ES-I3 (cell line): ENCODE results near the gene AMIGO2.

Experiments used
- H3K36me3 ChIP-seq: 2 replicates; pipeline ENCODE4 v1.6.1; 2013; ENCODE audit warnings: mild to moderate bottlenecking, low read length, control low read depth, moderate library complexity; ENCODE audit not compliant: insufficient read depth
- H3K4me1 ChIP-seq: 2 replicates; pipeline ENCODE4 v1.6.1; 2013; ENCODE audit warnings: mild to moderate bottlenecking, control low read depth, low read length; ENCODE audit not compliant: insufficient read depth
- H3K9ac ChIP-seq: 2 replicates; pipeline ENCODE4 v1.6.1; 2013; ENCODE audit warnings: low read depth, mild to moderate bottlenecking, low read length, moderate library complexity
- H3K9me3 ChIP-seq: 2 replicates; pipeline ENCODE4 v1.6.1; 2013; ENCODE audit warnings: mild to moderate bottlenecking, low read length, moderate library complexity; ENCODE audit not compliant: control insufficient read depth, insufficient read depth

The AMIGO2 gene

DNA sequence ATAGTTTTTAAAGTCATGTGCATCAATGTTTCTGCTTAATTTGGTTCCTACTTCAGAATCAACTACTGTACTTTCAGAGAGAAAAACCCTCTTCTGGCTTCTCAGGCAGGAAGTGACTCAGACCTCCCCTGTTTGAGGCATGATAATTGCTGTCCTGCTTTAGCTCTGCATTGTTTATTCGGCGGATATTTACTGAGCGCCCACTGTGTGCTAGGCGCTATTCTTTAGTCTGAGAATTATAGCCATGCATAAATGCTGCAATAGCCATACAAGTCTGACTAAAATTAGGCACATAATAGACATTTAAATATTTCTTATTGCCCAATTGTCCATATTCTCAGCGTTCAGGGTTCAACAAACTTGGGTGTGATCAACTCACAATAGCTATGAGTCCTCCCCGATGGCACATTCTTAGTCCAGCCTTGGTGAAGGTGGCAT is 6.1 kb upstream of the AMIGO2 start:
- H3K9me3 ChIP-seq: no peaks in the 10 kb centered on the region
- H3K9ac ChIP-seq: no peak overlapping the region
- peaks cover 35% of the 10 kb centered on the region for H3K4me1 ChIP-seq
- no peaks in the 10 kb centered on the region for H3K36me3 ChIP-seq

DNA sequence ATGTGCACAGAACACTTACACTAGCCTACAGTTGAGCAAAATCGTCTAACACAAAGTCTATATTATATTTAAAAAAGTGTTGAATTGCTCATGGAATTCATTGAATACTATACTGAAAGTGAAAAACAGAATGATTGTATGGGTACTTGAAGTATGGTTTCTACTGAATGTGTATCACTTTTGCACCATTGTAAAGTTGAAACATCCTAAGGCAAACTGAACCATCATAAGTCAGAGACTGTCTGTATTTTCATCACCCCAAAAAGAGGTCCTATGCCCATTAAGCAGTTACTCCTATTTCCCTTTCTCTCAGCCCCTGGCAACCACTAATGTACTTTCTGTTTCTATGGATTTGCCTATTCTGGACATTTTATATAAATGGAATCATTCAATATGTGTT is 4.4 kb upstream of the AMIGO2 start:
- peaks cover 35% of the 10 kb centered on the region for H3K4me1 ChIP-seq
- H3K36me3 ChIP-seq: no peaks in the 10 kb centered on the region
- no peaks in the 10 kb centered on the region for H3K9me3 ChIP-seq
- no peak overlapping the region for H3K9ac ChIP-seq

DNA sequence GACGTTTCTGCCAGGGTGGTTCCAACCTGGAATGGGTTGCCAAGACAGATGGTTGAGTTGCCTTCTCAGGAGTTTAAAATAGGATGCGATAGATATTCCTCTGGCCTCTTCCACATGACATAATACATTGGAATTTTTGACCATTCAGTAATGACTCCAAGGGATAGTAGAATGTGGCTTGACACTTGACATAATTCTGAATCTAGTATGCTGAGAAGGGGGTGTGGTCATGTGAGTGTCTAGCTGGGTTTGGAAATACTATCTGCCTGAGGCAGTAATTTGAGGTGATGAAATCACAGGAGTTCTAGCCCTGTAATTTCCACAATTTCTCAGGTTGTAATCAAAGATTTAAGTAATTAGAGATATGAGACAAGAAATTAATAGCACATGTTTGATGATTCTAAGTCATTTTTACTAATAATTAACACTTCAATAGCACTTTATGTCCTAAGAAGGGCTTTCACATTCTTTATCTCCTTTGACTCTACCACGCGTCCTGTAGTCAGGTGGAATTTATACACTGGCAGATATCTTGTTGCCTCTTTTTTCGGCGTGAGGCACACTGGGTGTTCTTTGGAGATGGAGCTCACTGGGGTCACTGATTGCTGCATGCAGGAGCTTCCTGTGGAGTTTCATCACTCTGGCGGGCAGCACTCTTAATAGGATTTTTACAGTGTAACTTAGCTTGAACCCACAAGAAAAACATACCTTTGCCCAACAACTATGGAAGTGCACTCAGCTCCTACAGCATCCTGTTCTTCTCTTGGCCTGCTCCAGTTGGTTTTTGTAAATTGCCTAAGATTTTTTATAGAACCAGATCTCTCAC is 3.2 kb upstream of the AMIGO2 start:
- Histone ChIP-seq H3K9ac (no peak overlapping the region), H3K4me1 (peaks cover 32% of the 10 kb centered on the region)

DNA sequence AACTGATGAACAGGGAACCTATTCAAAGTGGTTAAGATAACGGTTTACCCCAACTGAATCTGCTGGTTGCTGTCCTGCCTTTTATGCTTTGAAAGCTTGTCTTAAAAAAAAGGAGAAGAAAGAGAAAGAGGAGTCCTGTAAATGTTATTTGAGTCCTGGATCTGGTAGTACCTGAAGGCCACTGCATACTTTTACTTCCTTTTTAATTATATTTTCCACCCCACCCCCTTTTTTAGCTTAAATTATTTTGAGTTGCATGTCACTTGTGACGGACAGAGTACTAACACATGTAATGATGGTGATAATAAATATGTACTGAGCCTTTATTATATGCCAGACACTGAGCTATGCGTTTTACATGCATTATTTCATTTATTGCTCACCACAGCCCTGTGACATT is 2.5 kb upstream of the AMIGO2 start:
- no peaks in the 10 kb centered on the region for H3K36me3 ChIP-seq
- H3K9me3 ChIP-seq: no peaks in the 10 kb centered on the region
- no peak overlapping the region for H3K9ac ChIP-seq
- peaks cover 30% of the 10 kb centered on the region for H3K4me1 ChIP-seq

More for the DNA sequence above, 3.2 kb upstream of the AMIGO2 start:
- Histone ChIP-seq H3K9me3 (no peaks in the 10 kb centered on the region), H3K36me3 (no peaks in the 10 kb centered on the region)

DNA sequence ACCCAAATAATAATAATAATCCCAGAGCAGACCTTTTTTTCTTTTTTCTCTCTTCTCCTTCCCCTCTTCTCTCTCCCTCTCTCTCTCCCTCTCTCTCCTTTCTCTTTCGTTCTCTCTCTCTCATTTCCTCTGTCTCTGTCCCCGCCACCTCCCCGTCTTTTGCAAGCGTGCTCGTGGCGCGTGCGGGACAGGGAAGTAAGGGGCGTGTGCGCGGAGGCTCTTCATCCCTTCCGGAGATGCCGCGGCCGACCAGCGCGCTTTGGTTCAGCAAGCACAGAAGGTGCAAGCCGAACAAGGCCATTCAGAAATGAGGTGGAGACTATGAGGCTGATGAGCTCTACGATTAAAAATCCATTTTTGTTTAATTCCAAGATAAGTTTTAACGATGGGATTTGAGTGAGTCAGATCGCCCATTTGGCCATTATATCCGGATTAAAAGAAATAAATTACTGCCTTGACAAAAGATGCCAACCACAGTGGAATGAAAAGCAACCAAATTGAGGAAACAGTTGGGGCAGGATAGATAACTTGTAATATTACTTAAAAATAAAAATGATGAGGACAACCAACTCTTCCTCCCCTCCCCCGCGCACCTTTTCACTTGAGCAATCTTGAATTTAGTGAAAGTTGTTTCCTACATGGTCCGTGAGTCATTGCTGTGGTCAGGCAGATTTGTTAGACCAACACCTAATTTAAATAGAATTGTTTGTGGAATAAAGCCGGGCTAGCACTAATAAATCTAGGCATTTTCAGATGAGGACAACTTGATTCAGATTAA is 1.2 kb upstream of the AMIGO2 start:
- Histone ChIP-seq H3K9ac (peak overlapping the region; percentile 63; the same call in 1 of the 2 replicates), H3K36me3 (no peaks in the 10 kb centered on the region), H3K4me1 (peaks cover 19% of the 10 kb centered on the region), H3K9me3 (no peaks in the 10 kb centered on the region)

DNA sequence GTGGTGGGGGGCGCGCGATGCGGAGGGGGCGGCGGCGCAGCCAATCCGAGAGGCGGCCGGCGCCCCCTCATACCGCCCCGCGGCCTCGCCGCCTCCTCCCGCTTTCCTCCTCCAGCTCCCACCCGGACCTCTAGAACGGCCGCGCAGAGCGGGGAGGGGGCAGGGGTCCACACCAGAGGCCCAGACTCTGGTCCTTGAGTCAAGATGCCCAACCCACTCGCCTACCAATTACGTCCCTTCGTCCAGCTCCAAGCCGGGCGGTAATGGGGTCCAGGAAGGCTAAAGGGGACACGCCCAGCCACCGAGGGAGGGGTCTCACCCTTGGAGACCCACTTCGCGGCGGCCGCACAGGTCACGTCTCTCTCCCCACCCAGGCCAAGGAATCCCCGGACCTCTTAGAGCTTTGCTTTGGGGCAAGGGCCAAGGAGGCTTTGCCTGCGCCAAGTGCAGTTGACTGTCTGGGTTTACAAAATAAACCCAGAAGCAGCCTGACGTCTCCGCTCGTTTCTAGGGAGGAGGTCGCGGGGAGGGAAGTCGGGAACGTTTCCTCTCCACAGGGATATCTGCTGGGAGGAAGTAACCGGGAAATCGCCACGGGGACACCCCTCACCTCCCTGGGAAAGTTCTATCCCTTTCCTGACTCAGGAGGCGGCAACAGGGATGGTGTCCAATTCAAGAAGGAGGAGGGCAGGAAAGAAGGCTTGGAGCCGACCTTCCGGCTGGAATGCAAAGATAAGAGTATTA is 394 bp upstream of the AMIGO2 start:
- H3K36me3 ChIP-seq: no peaks in the 10 kb centered on the region
- peaks cover 17% of the 10 kb centered on the region for H3K4me1 ChIP-seq
- peak overlapping the region; percentile 63; the same call in 1 of the 2 replicates for H3K9ac ChIP-seq
- no peaks in the 10 kb centered on the region for H3K9me3 ChIP-seq

DNA sequence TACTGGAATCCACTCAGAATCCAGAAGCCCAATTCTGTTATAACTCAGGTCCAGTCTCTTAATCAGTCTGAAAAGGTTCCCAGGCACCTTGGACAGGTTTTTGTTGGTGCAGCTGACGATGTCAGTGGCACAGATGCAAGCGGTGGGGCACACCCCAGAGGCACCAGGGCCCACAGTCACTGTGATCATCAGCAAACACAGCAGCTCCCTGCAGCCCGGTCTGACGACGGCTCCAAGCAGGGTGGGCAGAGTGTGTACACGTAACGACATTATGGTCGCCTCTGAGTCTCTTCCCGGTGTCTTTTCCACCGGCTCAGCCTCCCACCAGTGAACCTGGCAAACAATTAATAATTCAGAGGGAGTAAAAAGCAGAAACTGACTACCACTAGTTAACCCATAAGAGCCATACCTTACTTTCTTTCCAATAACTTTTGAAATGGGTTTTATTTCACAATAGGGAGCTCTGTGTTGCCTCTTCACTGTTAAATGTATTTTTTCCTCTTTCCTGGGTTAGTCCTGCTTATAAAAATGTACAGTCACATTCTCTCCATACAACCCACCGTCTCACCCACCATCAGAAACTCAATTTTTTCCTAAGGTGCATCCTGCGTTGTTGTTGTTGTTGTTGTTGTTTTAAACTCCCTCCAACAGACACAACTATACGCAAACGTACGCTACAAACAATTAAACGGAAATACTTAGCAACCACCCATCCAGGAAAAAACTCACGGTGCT is 859 bp downstream of the AMIGO2 start:
- peaks cover 10% of the 10 kb centered on the region for H3K4me1 ChIP-seq
- H3K9ac ChIP-seq: peak overlapping the region; percentile 63

DNA sequence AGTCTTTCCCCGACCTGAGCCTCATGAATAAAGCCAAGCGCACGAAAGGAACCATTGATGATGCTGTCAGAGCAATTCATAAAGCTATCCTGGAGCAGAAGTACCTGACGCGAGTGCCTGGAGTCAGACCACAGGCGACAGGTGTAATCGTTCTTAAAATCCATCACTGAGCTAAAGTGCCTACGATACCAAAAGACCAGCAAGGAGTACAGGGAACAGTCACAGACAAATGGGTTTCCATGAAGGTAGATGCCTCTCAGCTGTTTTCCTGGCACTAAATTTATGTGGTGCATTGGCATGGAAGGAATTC is 1.7 kb downstream of the AMIGO2 start:
- Histone ChIP-seq H3K9ac (no peak overlapping the region), H3K36me3 (no peaks in the 10 kb centered on the region), H3K9me3 (no peaks in the 10 kb centered on the region), H3K4me1 (peaks cover 2% of the 10 kb centered on the region)

More for the DNA sequence above, 859 bp downstream of the AMIGO2 start:
- Histone ChIP-seq H3K36me3 (no peaks in the 10 kb centered on the region), H3K9me3 (no peaks in the 10 kb centered on the region)

DNA sequence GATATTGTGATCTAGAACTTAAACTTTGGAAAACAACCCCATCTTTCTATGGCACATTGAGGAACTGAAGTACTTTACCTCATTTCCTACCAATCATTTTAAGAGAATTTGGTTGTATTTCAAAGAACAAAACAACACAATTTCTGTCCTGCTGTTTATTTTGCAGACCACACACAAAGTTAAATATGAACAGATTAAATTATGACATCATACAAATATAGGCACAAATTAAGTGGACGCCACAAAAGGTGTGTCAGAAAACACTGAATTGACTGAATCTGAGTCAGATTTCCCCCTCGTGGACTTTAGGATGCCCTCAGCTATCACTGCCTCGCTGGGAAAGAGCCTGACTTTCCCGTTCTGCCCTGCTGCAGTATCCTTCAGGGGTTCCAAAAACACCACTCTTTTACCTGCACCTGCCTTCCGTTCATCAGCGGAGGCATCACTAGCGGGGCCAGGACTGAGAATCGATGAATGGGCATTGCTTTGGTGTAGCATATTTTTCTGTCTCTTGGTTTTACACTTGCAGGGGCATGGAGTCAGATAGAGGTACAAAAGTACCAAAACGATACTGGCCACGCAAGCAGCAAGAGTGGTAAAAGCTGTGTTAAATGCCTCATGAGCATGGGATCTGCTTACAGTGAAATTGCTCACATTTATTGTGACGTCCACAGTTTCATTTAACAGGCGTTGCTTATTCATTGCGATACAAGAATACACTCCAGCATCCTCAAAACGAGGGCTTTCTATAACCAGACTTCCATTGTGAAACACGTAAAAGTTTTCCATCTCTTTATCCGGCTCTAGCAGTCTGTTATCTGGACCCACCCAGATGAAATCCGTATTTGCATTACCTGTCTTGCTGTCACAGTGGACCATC is 2.3 kb downstream of the AMIGO2 start:
- H3K9me3 ChIP-seq: no peaks in the 10 kb centered on the region
- no peak overlapping the region for H3K9ac ChIP-seq

DNA sequence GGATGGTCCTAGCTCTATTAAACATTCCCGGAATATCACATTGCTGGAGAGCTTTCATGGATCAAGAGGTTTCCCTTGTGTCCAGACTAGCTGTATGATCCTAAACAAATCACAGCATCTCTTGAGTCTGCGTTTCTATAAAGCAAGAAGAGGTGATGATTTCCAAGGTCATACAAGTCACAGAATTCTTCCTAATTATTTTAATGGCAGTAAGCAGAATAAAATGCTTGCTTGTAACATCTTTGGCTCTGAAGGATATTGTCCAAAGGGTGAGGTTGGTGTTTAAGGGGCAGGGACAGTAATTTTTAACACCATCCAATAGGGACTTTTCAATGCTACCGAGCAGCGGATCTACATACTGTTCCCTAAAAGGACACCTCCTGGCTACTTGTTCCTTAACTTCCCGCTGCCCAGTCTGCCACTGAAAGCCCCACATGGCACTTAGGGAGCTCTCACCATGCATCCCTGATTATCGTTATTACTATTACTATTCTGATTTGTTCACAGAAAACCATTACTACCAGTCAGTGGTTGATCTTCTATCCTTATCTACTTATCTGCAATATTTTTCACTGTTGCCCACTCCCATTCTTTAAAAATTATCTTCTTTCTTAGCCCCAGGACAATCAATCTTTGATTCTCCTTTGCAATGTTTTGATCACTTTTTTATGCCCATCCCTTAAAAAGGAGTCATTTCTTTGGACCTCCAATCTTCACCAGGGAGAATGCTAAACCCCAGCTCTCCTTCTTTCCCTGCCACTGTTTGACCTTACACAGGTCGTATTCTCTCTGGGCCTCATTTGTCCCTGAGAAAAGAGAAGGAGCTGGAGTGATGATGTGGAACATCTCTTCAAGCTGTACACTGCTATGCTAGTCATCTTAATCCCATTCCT is 4.3 kb downstream of the AMIGO2 start:
- Histone ChIP-seq H3K36me3 (no peaks in the 10 kb centered on the region), H3K9ac (no peak overlapping the region), H3K9me3 (no peaks in the 10 kb centered on the region), H3K4me1 (no peaks in the 10 kb centered on the region; the same call in 1 of the 2 replicates)

More for the DNA sequence above, 2.3 kb downstream of the AMIGO2 start:
- no peaks in the 10 kb centered on the region for H3K36me3 ChIP-seq
- no peaks in the 10 kb centered on the region; the same call in 1 of the 2 replicates for H3K4me1 ChIP-seq

DNA sequence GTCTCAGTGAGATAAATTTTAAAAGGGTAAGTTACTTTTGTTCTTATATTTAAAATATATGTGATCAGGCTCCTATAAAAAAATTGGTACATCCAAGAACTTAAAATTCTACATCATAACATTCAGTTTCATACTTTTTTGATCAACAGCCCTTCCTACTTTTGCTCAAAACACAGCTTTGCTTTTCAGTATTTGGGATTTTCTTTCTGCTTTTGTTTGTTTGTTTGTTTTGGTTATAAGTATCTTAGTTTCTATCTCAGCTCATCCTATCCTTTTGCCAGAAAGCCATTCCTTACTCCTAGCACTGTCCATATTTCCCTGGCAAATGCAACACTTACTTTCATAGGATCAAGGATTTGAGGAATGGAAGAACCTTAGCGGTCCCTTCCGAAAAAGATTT is 5.0 kb downstream of the AMIGO2 start:
- H3K9me3 ChIP-seq: no peaks in the 10 kb centered on the region
- no peaks in the 10 kb centered on the region; the same call in 1 of the 2 replicates for H3K4me1 ChIP-seq
- no peaks in the 10 kb centered on the region for H3K36me3 ChIP-seq
- no peak overlapping the region for H3K9ac ChIP-seq

DNA sequence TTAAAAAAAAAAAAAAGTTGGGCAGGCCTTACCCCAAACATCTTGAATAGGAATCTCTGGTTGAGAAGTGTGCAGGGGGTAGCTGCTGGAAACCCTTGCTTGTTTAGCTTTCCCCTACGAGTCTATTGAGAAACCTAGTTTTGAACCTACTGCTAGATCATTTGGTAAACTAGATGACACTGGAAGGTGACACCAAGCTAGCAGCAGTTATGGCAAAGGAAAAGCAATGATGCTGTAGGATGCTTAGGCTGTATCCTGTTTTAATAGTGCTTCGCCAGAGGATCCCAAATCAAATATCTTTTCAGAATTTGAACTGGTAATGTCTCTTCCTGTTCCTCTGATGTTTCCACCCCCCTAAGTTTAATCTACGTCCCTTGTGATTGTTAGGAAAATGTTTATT is 5.8 kb downstream of the AMIGO2 start:
- no peaks in the 10 kb centered on the region; the same call in 1 of the 2 replicates for H3K4me1 ChIP-seq

More for the DNA sequence above, 5.8 kb downstream of the AMIGO2 start:
- Histone ChIP-seq H3K36me3 (no peaks in the 10 kb centered on the region), H3K9me3 (no peaks in the 10 kb centered on the region), H3K9ac (no peak overlapping the region)
